ENCODE results near the gene CCNE1.

GRCh38 chr19:29873024-29873800, 61.4 kb downstream of the CCNE1 start:
- no peak for TF ChIP-seq POLR2AphosphoS5 (IDR thresholded peaks at IDR 0.05)
- TF ChIP-seq CTCF (IDR thresholded peaks at IDR 0.05): peak in 3 of 4 experiments; percentile 71 to 96 (median 74)

Measured in gastroesophageal sphincter (tissue), 3 donors.